Uterus (tissue), 4 donors: ENCODE measurements around the gene SLC17A2. TPM values are rescaled to one million over a fixed set of nuclear protein-coding genes. Genes with fewer than 3 reads are reported as not detected.

Experiments
- DNase-seq, 2 donors: peaks; one replicate each; pipeline ENCODE4 v3.0.0-alpha.2; 2019 to 2020
- H3K27ac ChIP-seq, 2 donors: fragments of 200-600 bp; sonication (generic); 1 replicate in 1 of 2; 2 replicates in 1 of 2; pipeline ENCODE4 v1.5.1; 2016 to 2018
- H3K27me3 ChIP-seq, 2 donors: fragments of 200-600 bp; sonication (generic); one replicate each; pipeline ENCODE4 v1.5.1; 2018 to 2019; ENCODE audit warnings: control low read depth in 1 of 2
- H3K36me3 ChIP-seq, 2 donors: fragments of 200-600 bp; sonication (generic); one replicate each; pipeline ENCODE4 v1.5.1; 2019; ENCODE audit warnings: control low read depth in 1 of 2
- H3K4me1 ChIP-seq, 2 donors: fragments of 200-600 bp; sonication (generic); one replicate each; pipeline ENCODE4 v1.5.1; 2018 to 2019; ENCODE audit warnings: control low read depth in 1 of 2
- H3K4me3 ChIP-seq, 2 donors: fragments of 200-600 bp; sonication (generic); 1 replicate in 1 of 2; 2 replicates in 1 of 2; pipeline ENCODE4 v1.5.1; 2018 to 2019; ENCODE audit warnings: mild to moderate bottlenecking in 1 of 2
- H3K9me3 ChIP-seq, 2 donors: fragments of 200-600 bp; sonication (generic); one replicate each; pipeline ENCODE4 v1.5.1; 2019; ENCODE audit warnings: control low read depth in 1 of 2
- POLR2A ChIP-seq, 2 donors: fragments of 450-650 bp; IDR thresholded peaks; one replicate each; pipeline ENCODE4 v1.6.1; 2016; ENCODE audit warnings: antibody characterized with exemption in 2 of 2, mild to moderate bottlenecking in 1 of 2, moderate library complexity in 1 of 2
- intact Hi-C: fragments of 100-400 bp; cut with DNase I; formaldehyde crosslinking; loops from one replicate; pipeline ENCODE4 v1.15.1; 2023; ENCODE audit warnings: low total_unique reads
- total RNA-seq, 4 donors: library from RNA; depleted of rRNA in 3 of 4; stranded (reverse); fragments of >200 nt in 3 of 4; gene quantifications; one replicate each; pipeline versions ENCODE4 v1.1.0 to v1.2.4, GENCODE V29; 2014 to 2023
- TF ChIP-seq, protein P1 (sequence below), 4 experiments: fragments of 200-600 bp in 2 of 4; fragments of 450-650 bp in 2 of 4; sonication (generic) in 2 of 4; IDR thresholded peaks; one replicate each; pipeline ENCODE4 v1.5.1; 2016 to 2019; ENCODE audit warnings: antibody characterized with exemption in 4 of 4, mild to moderate bottlenecking in 2 of 4, moderate library complexity in 1 of 4
- donor health status: DM: yes; HTN: yes; CAD: no.

The SLC17A2 gene
- total RNA-seq, 4 donors from 2014 or later: not detected

DNA sequence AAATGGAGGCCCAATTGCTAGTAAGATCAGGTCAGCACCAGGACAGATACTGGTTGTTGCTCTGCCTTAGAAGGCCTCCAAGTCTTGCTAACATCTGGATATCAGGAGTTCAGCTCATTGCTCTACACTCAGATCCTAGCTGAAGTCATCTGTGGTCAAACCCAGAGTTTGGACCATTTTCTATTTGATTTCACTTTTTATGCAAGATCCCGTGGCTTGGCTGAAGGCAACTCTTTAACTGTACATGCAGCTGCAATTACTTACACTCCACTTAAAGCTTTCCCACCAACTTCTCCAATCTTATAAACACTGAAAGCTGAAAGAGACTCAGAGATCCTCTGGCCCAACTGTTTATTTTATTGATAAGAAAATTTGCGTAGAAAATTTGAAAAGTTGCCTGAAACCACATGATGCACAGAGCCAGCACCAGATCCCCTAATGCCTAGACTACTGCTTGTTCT, 2.7 kb downstream of the SLC17A2 start:
- Histone ChIP-seq H3K4me3 (no peak overlapping the region), H3K36me3 (no peaks in the 10 kb centered on the region), H3K4me1 (no peaks in the 10 kb centered on the region), H3K27me3 (no peaks in the 10 kb centered on the region), H3K27ac (no peak overlapping the region), H3K9me3 (no peaks in the 10 kb centered on the region)
- intact Hi-C loops: no loop called here
- TF ChIP-seq, protein P1, sequence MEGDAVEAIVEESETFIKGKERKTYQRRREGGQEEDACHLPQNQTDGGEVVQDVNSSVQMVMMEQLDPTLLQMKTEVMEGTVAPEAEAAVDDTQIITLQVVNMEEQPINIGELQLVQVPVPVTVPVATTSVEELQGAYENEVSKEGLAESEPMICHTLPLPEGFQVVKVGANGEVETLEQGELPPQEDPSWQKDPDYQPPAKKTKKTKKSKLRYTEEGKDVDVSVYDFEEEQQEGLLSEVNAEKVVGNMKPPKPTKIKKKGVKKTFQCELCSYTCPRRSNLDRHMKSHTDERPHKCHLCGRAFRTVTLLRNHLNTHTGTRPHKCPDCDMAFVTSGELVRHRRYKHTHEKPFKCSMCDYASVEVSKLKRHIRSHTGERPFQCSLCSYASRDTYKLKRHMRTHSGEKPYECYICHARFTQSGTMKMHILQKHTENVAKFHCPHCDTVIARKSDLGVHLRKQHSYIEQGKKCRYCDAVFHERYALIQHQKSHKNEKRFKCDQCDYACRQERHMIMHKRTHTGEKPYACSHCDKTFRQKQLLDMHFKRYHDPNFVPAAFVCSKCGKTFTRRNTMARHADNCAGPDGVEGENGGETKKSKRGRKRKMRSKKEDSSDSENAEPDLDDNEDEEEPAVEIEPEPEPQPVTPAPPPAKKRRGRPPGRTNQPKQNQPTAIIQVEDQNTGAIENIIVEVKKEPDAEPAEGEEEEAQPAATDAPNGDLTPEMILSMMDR (IDR thresholded peaks at IDR 0.05): no peak
- no peak for TF ChIP-seq POLR2A (IDR thresholded peaks at IDR 0.05)
- no peak for DNase-seq

DNA sequence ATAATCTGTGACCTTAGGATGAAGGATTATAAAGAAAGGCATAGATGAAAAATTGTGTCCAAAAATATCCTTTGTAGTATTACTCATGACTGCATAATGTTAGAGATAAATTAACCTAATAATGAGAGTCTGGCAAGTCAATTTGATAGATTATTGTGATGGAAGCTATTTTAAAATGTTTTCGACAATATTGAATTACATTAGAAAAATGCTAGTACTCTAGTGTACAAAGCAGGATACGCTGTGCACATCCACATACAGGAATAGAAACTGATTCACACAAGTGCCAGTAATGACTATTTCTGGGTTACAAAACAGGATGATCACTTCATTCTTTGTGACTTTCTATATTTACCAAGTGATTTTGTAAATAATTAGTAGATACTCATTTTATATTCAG, 3.3 kb downstream of the SLC17A2 start:
- no peak for DNase-seq
- no peak for TF ChIP-seq POLR2A (IDR thresholded peaks at IDR 0.05)
- TF ChIP-seq, protein P1 (IDR thresholded peaks at IDR 0.05): no peak
- Histone ChIP-seq H3K36me3 (no peaks in the 10 kb centered on the region), H3K9me3 (no peaks in the 10 kb centered on the region), H3K27ac (no peak overlapping the region), H3K4me3 (no peak overlapping the region), H3K27me3 (no peaks in the 10 kb centered on the region), H3K4me1 (no peaks in the 10 kb centered on the region)
- intact Hi-C loops: no loop called here

DNA sequence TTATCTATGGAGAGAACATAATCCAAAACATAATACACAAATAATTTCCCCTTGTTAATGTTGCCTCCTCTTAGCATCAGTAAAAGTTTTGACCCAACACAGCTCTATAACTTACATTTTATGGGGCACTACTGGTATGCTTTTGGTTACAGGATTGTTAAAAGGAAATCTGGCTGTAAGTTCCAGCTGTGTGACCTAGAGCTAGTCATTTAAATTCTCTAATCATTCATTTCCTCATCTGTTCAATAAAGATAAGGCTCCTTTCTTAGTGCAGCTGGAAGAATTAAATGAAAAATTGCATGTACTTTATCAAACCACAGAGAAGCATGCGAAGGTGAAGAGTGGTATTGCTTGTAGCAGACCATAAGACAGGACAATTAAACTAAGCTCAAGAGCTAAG, 4.6 kb downstream of the SLC17A2 start:
- DNase-seq: no peak
- no peaks in the 10 kb centered on the region for H3K4me1 ChIP-seq
- H3K9me3 ChIP-seq: no peaks in the 10 kb centered on the region
- no peaks in the 10 kb centered on the region for H3K27me3 ChIP-seq
- TF ChIP-seq POLR2A (IDR thresholded peaks at IDR 0.05): no peak
- TF ChIP-seq, protein P1 (IDR thresholded peaks at IDR 0.05): no peak
- peak overlapping the region in 1 of 2 donors; percentile 5 for H3K27ac ChIP-seq
- intact Hi-C loops: no loop called here
- H3K4me3 ChIP-seq: no peak overlapping the region
- no peaks in the 10 kb centered on the region for H3K36me3 ChIP-seq

DNA sequence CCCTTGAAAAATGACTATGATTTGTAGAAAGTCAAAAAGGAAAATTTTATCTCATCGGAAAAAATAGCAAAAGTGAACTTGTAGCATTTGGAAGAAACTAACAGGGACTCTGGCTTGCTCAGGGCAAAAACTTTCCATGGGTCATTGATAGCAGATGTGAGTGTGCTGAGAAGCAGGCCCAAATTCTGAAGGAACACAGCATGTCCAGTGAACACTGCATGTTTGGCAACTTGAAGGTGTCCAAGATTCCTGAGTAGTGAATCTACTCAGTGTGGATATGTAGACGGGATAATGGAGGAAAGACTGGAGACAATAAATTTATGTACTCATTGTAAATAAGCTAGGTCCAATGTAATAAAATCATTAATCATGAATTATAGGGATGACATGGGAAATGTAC, 8.2 kb downstream of the SLC17A2 start:
- H3K4me1 ChIP-seq: no peaks in the 10 kb centered on the region
- H3K4me3 ChIP-seq: no peak overlapping the region
- DNase-seq: peak in 1 of 2 donors; percentile 21
- no peaks in the 10 kb centered on the region for H3K9me3 ChIP-seq
- H3K27ac ChIP-seq: no peak overlapping the region
- no peaks in the 10 kb centered on the region for H3K27me3 ChIP-seq
- intact Hi-C loops: no loop called here
- H3K36me3 ChIP-seq: no peaks in the 10 kb centered on the region
- TF ChIP-seq, protein P1 (IDR thresholded peaks at IDR 0.05): no peak
- TF ChIP-seq POLR2A (IDR thresholded peaks at IDR 0.05): no peak

DNA sequence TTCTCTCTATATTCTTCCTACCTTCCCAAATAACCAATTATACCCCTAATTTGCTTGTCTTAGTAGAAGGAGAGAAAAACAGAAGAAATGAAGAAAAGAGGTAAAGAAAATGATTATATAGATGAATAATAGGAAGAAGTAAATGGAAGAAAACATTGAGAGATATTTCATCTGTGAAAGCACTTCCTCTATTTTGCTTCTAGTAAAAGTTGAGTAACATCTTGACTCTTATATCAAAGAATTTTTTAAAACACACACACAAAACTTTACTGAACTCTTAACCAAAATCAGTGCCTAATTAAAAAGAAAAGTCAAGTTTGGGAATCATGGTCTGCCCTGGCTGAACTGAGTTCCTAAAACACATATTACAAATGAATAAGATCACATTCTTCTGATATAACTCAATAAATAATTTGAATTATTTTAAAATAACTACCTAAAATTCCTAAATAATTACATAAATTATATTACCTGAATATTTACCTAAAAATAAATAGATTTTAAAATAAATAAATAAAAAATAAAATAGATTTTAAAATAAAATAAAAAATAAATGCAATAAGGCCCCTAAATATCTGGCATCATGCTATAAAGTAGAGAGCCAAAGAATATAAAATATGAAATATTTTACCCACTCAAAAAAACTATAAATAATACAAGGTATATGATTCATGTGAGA, 8.8 kb downstream of the SLC17A2 start:
- H3K4me1 ChIP-seq: no peaks in the 10 kb centered on the region
- H3K27ac ChIP-seq: no peak overlapping the region
- H3K27me3 ChIP-seq: no peaks in the 10 kb centered on the region
- TF ChIP-seq, protein P1 (IDR thresholded peaks at IDR 0.05): no peak
- no peak for TF ChIP-seq POLR2A (IDR thresholded peaks at IDR 0.05)
- DNase-seq: no peak
- intact Hi-C loops: no loop called here
- H3K36me3 ChIP-seq: no peaks in the 10 kb centered on the region
- H3K9me3 ChIP-seq: no peaks in the 10 kb centered on the region
- no peak overlapping the region for H3K4me3 ChIP-seq
